ENCODE data around the gene NR3C1.

Gene NR3C1

GRCh38 chr5:143360755-143361154 lies 42.7 kb downstream of the NR3C1 start:
- no peak for DNase-seq (ENCODE audit: low spot score)

- DNase-seq (ENCODE audit: low spot score) = no peak
Measured at GRCh38 chr5:143359869-143360268, 43.6 kb downstream of the NR3C1 start.

GRCh38 chr5:143356855-143357583 lies 46.5 kb downstream of the NR3C1 start:
- no peak for DNase-seq (ENCODE audit: low spot score)

- peak; percentile 6 for DNase-seq (ENCODE audit: low spot score)
Measured at GRCh38 chr5:143355710-143356109, 47.8 kb downstream of the NR3C1 start.

- DNase-seq (ENCODE audit: low spot score) = peak; percentile 21
Measured at GRCh38 chr5:143354025-143354424, 49.5 kb downstream of the NR3C1 start.

GRCh38 chr5:143352691-143353090 lies 50.8 kb downstream of the NR3C1 start:
- DNase-seq (ENCODE audit: low spot score) = peak; percentile 46

- peak; percentile 56 for DNase-seq (ENCODE audit: low spot score)
Measured at GRCh38 chr5:143350751-143351602, 52.5 kb downstream of the NR3C1 start.

GRCh38 chr5:143350341-143350740 lies 53.1 kb downstream of the NR3C1 start:
- DNase-seq (ENCODE audit: low spot score) = no peak

- DNase-seq (ENCODE audit: low spot score) = no peak
Measured at GRCh38 chr5:143349177-143349576, 54.3 kb downstream of the NR3C1 start.

- DNase-seq (ENCODE audit: low spot score) = no peak
Measured at GRCh38 chr5:143347698-143348344, 55.7 kb downstream of the NR3C1 start.

GRCh38 chr5:143347046-143347445 lies 56.4 kb downstream of the NR3C1 start:
- no peak for DNase-seq (ENCODE audit: low spot score)

GRCh38 chr5:143345671-143346440 lies 57.6 kb downstream of the NR3C1 start:
- no peak for DNase-seq (ENCODE audit: low spot score)

GRCh38 chr5:143343042-143343441 lies 60.4 kb downstream of the NR3C1 start:
- DNase-seq (ENCODE audit: low spot score) = no peak

GRCh38 chr5:143342607-143343006 lies 60.9 kb downstream of the NR3C1 start:
- no peak for DNase-seq (ENCODE audit: low spot score)

- DNase-seq (ENCODE audit: low spot score) = peak; percentile 25
Measured at GRCh38 chr5:143341807-143342570, 61.5 kb downstream of the NR3C1 start.

- no peak for DNase-seq (ENCODE audit: low spot score)
Measured at GRCh38 chr5:143340891-143341685, 62.4 kb downstream of the NR3C1 start.

- DNase-seq (ENCODE audit: low spot score) = no peak
Measured at GRCh38 chr5:143338658-143339366, 64.7 kb downstream of the NR3C1 start.

GRCh38 chr5:143337946-143338345 lies 65.5 kb downstream of the NR3C1 start:
- DNase-seq (ENCODE audit: low spot score) = no peak

GRCh38 chr5:143336485-143336884 lies 67.0 kb downstream of the NR3C1 start:
- no peak for DNase-seq (ENCODE audit: low spot score)

GRCh38 chr5:143334903-143335302 lies 68.6 kb downstream of the NR3C1 start:
- no peak for DNase-seq (ENCODE audit: low spot score)

Measured in activated CD4-positive, alpha-beta T cell treated with anti-CD3 and anti-CD28 coated beads, Interleukin-2, Interleukin-4, amounts not matched to agents 100 ng/mL and 50 ng/mL, durations not matched to agents 16 hours and 8 hours (primary cell).